PC-9 (cell line): ENCODE data around the gene ST7.

Experiments
- CTCF ChIP-seq: fragments of 200-600 bp; sonication (generic); conservative IDR thresholded peaks from 2 replicates; pipeline ENCODE4 v1.6.1; 2017; ENCODE audit warnings: mixed run types, antibody characterized with exemption, mild to moderate bottlenecking, moderate library complexity
- EZH2 ChIP-seq: fragments of 200-600 bp; sonication (generic); IDR thresholded peaks from 2 replicates; pipeline ENCODE4 v1.8.0; 2017; ENCODE audit warnings: antibody characterized with exemption, low read depth

DNA sequence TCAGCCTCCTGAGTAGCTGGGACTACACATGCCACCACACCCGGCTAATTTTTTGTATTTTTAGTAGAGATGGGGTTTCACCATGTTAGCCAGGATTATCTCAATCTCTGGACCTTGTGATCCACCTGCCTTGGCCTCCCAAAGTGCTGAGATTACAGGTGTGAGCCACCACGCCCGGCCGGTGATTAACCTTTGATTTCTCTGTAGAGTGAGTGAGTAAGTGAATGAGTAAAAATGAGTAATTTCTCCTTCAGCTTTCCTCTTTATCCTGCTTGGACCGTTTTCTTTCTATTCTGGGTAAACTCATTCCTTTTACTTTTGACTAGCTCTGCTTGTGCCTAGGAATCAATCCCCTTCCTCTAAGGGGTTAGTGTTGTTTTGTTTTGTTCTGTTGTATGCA, 36.8 kb downstream of the ST7 start:
- TF ChIP-seq CTCF (no peak), EZH2 (no peak)
